Vagina (tissue), 2 donors: ENCODE data around the gene RHOT2. TPM values are rescaled to one million over a fixed set of nuclear protein-coding genes. Genes with fewer than 3 reads are reported as not detected.

ENCODE experiments used
- DNase-seq, 2 donors: peaks; one replicate each; pipeline ENCODE4 v3.0.0-alpha.2; 2017; ENCODE audit errors: extremely low spot score in 2 of 2
- H3K27ac ChIP-seq: fragments of 200-600 bp; sonication (generic); one replicate; pipeline ENCODE4 v1.5.1; 2019
- H3K27me3 ChIP-seq: fragments of 200-600 bp; sonication (generic); one replicate; pipeline ENCODE4 v1.5.1; 2019
- H3K36me3 ChIP-seq, 2 donors: fragments of 200-600 bp; sonication (generic); one replicate each; pipeline ENCODE4 v1.5.1; 2017 to 2019
- H3K4me1 ChIP-seq: fragments of 200-600 bp; sonication (generic); one replicate; pipeline ENCODE4 v1.5.1; 2019
- H3K4me3 ChIP-seq, 2 donors: fragments of 200-600 bp; sonication (generic); 1 replicate in 1 of 2; 2 replicates in 1 of 2; pipeline ENCODE4 v1.5.1; 2016 to 2019
- H3K9me3 ChIP-seq: fragments of 200-600 bp; sonication (generic); one replicate; pipeline ENCODE4 v1.5.1; 2019
- CTCF ChIP-seq, 3 experiments: fragments of 450-650 bp in 2 of 3; fragments of 200-600 bp in 1 of 3; sonication (generic) in 1 of 3; IDR thresholded peaks; one replicate each; pipeline ENCODE4 v1.5.1; 2017 to 2019; ENCODE audit warnings: antibody characterized with exemption in 3 of 3, mild to moderate bottlenecking in 2 of 3, moderate library complexity in 2 of 3
- POLR2A ChIP-seq, 2 donors: fragments of 450-650 bp; IDR thresholded peaks; one replicate each; pipeline ENCODE4 v1.6.1; 2017; ENCODE audit warnings: antibody characterized with exemption in 2 of 2, mild to moderate bottlenecking in 2 of 2, moderate library complexity in 2 of 2
- POLR2AphosphoS5 ChIP-seq, 2 donors: sonication (generic); formaldehyde crosslinking; IDR thresholded peaks; one replicate each; pipeline ENCODE4 v1.9.0; 2017; ENCODE audit warnings: antibody characterized with exemption in 2 of 2, mild to moderate bottlenecking in 2 of 2, low read depth in 1 of 2; ENCODE audit not compliant: insufficient read depth in 1 of 2
- intact Hi-C: fragments of 100-400 bp; cut with DNase I; formaldehyde crosslinking; loops from one replicate; pipeline ENCODE4 v1.15.1; 2023
- total RNA-seq: library from RNA; depleted of rRNA; stranded (reverse); fragments of >200 nt; gene quantifications from one replicate; pipeline ENCODE4 v1.2.3, GENCODE V29; 2016

The RHOT2 gene
- total RNA-seq, 1 donor from 2014 or later = 91.1 TPM

GRCh38 chr16:670485-671352 lies 2.8 kb downstream of the RHOT2 start:
- Histone ChIP-seq H3K9me3 (no peaks in the 10 kb centered on the region), H3K27ac (no peak overlapping the region), H3K4me1 (peaks cover 37% of the 10 kb centered on the region), H3K27me3 (no peaks in the 10 kb centered on the region), H3K36me3 (peaks cover 0 to 42% of the 10 kb centered on the region in 2 donors), H3K4me3 (no peak overlapping the region)
- no peak for DNase-seq
- TF ChIP-seq POLR2A (IDR thresholded peaks at IDR 0.05) (no peak), POLR2AphosphoS5 (IDR thresholded peaks at IDR 0.05; ENCODE audit: insufficient read depth in 1 of 2, low read depth in 1 of 2) (no peak), CTCF (IDR thresholded peaks at IDR 0.05) (no peak)
- intact Hi-C loops = no loop called here

- TF ChIP-seq POLR2A (IDR thresholded peaks at IDR 0.05) (no peak), POLR2AphosphoS5 (IDR thresholded peaks at IDR 0.05; ENCODE audit: insufficient read depth in 1 of 2, low read depth in 1 of 2) (no peak), CTCF (IDR thresholded peaks at IDR 0.05) (no peak)
- intact Hi-C loops = no loop called here
- no peaks in the 10 kb centered on the region for H3K27me3 ChIP-seq
- no peak overlapping the region for H3K4me3 ChIP-seq
- no peaks in the 10 kb centered on the region for H3K9me3 ChIP-seq
- peaks cover 0 to 42% of the 10 kb centered on the region in 2 donors for H3K36me3 ChIP-seq
- no peak overlapping the region for H3K27ac ChIP-seq
- H3K4me1 ChIP-seq = peaks cover 45% of the 10 kb centered on the region
- DNase-seq = no peak
These were observed 3.6 kb downstream of the RHOT2 start for GRCh38 chr16:671353-672131.

- Histone ChIP-seq H3K27me3 (no peaks in the 10 kb centered on the region), H3K4me3 (no peak overlapping the region), H3K9me3 (no peaks in the 10 kb centered on the region), H3K27ac (no peak overlapping the region), H3K36me3 (peaks cover 0 to 42% of the 10 kb centered on the region in 2 donors), H3K4me1 (peaks cover 49% of the 10 kb centered on the region)
- TF ChIP-seq CTCF (IDR thresholded peaks at IDR 0.05) = no peak
- no peak for TF ChIP-seq POLR2AphosphoS5 (IDR thresholded peaks at IDR 0.05; ENCODE audit: insufficient read depth in 1 of 2, low read depth in 1 of 2)
- no peak for TF ChIP-seq POLR2A (IDR thresholded peaks at IDR 0.05)
- intact Hi-C loops = no loop called here
- no peak for DNase-seq
These were observed 4.4 kb downstream of the RHOT2 start for GRCh38 chr16:672371-672770.

GRCh38 chr16:672851-673250 lies 4.9 kb downstream of the RHOT2 start:
- TF ChIP-seq POLR2A (IDR thresholded peaks at IDR 0.05) (no peak), POLR2AphosphoS5 (IDR thresholded peaks at IDR 0.05; ENCODE audit: insufficient read depth in 1 of 2, low read depth in 1 of 2) (no peak), CTCF (IDR thresholded peaks at IDR 0.05) (no peak)
- H3K27ac ChIP-seq = no peak overlapping the region
- no peak overlapping the region for H3K4me3 ChIP-seq
- peaks cover 0 to 42% of the 10 kb centered on the region in 2 donors for H3K36me3 ChIP-seq
- intact Hi-C loops = no loop called here
- no peak for DNase-seq
- peaks cover 48% of the 10 kb centered on the region for H3K4me1 ChIP-seq
- no peaks in the 10 kb centered on the region for H3K9me3 ChIP-seq
- no peaks in the 10 kb centered on the region for H3K27me3 ChIP-seq
